Neural progenitor cell (in vitro differentiated cells): ENCODE results near the gene CNTN2.

Experiments used
- EZH2 ChIP-seq: fragments of 200-600 bp; sonication (generic); IDR thresholded peaks from 2 replicates; pipeline ENCODE4 v1.6.1; 2017; ENCODE audit warnings: antibody characterized with exemption, mild to moderate bottlenecking, moderate library complexity
- EZH2phosphoT487 ChIP-seq: fragments of 200-600 bp; sonication (generic); IDR thresholded peaks from 2 replicates; pipeline ENCODE4 v1.6.1; 2017; ENCODE audit warnings: antibody characterized with exemption
- TF ChIP-seq, protein P1 (sequence below): fragments of 200-600 bp; sonication (generic); IDR thresholded peaks from 2 replicates; pipeline ENCODE4 v1.5.1; 2017; ENCODE audit warnings: antibody characterized with exemption, mild to moderate bottlenecking

DNA sequence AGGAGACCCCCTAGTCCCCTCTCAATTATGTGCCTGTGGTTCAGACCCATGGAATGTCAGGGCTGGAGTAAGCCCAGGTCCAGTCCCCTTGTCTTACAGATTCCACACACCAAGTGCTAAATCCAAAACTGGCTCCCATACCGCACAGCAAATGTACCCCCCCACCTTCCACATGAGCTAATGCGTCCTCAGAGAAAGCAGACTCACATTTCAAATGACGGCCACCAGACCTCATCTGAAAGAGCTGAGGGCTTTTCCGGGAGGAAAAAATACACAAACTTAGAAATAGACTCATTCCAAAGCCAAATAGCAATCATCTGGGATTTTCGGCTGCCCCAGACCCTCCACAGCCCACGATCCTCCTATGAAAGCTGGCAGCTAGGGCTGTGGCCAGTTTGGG is 12.8 kb upstream of the CNTN2 start:
- TF ChIP-seq, protein P1, sequence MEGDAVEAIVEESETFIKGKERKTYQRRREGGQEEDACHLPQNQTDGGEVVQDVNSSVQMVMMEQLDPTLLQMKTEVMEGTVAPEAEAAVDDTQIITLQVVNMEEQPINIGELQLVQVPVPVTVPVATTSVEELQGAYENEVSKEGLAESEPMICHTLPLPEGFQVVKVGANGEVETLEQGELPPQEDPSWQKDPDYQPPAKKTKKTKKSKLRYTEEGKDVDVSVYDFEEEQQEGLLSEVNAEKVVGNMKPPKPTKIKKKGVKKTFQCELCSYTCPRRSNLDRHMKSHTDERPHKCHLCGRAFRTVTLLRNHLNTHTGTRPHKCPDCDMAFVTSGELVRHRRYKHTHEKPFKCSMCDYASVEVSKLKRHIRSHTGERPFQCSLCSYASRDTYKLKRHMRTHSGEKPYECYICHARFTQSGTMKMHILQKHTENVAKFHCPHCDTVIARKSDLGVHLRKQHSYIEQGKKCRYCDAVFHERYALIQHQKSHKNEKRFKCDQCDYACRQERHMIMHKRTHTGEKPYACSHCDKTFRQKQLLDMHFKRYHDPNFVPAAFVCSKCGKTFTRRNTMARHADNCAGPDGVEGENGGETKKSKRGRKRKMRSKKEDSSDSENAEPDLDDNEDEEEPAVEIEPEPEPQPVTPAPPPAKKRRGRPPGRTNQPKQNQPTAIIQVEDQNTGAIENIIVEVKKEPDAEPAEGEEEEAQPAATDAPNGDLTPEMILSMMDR, result no peak
- TF ChIP-seq EZH2phosphoT487 (no peak), EZH2 (no peak)
